ENCODE results near the gene SLC6A7. TPM values are rescaled to one million over a fixed set of nuclear protein-coding genes. Genes with fewer than 3 reads are reported as not detected.

The SLC6A7 gene
- total RNA-seq, 1 donor from 2014 or later: not detected

DNA sequence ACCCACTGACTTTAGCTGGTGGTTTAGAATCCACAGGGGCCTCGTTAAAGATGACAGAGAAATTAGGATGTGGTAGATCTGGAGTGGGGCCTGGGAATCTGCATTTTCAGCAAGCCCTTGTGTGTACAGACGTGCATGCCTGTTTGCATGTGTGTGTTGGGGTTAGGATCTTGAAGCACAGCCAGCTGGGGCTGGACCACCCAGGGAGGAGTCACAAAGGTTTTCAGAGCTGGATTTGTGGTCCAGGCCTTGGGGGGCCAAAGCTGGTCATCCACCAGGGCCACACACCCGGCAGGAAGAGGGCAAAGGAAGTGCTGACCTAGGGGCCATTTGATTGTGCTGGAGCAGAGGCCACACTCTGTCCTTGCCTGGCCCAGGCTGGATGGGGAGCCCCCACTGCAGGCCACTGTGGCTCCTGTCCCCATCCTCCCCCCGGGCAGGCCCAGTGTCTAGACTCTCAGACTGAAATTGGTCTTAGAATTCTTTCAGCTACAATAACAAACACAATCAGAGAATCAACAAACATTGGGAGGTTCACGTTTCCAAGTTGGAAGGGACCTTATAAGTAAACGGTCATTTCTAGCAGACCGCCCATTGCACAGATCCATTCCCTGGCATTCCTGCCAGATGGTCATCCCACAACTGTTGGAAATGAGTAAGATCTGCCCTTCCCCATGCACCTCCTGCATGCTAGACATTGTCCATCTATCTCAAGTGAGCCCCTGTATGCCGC is 13.0 kb upstream of the SLC6A7 start:
- Mint-ChIP-seq H3K9me3 (ENCODE audit: unreplicated experiment) (peaks cover 11% of the 10 kb centered on the region), H3K27me3 (ENCODE audit: unreplicated experiment) (peaks cover 6% of the 10 kb centered on the region), H3K4me3 (ENCODE audit: unreplicated experiment) (no peak overlapping the region), H3K27ac (ENCODE audit: unreplicated experiment) (no peak overlapping the region), H3K4me1 (ENCODE audit: low read depth, unreplicated experiment) (no peaks in the 10 kb centered on the region), H3K36me3 (ENCODE audit: unreplicated experiment) (no peaks in the 10 kb centered on the region)
- DNase-seq: no peak
- TF ChIP-seq CTCF (IDR thresholded peaks at IDR 0.05; ENCODE audit: partially characterized antibody, unreplicated experiment): no peak

DNA sequence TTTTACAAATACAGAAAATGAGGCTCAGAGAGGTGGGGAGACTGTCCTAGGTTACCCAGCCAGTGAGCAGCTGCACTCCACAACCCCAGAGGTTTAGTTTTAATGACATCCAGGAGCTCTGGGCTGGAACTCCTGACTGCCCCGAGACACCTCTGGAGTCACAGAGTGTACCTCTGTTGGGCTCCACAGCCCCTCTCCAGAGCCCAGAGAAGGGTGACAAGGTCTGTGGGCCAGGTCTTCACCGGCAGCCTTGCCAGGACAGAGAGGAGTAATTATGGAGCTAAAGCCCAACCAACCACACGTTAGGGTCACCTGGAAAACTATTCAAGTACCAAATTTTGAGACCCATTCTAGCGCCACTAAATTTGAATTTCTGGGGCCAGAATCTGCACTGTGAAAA is 12.1 kb upstream of the SLC6A7 start:
- no peaks in the 10 kb centered on the region for H3K4me1 Mint-ChIP-seq (ENCODE audit: low read depth, unreplicated experiment)

GRCh38 chr5:150178262-150178661 is 11.6 kb upstream of the SLC6A7 start:
- Mint-ChIP-seq H3K27me3 (ENCODE audit: unreplicated experiment) (peaks cover 6% of the 10 kb centered on the region), H3K9me3 (ENCODE audit: unreplicated experiment) (peaks cover 9% of the 10 kb centered on the region), H3K36me3 (ENCODE audit: unreplicated experiment) (no peaks in the 10 kb centered on the region), H3K4me1 (ENCODE audit: low read depth, unreplicated experiment) (no peaks in the 10 kb centered on the region), H3K4me3 (ENCODE audit: unreplicated experiment) (no peak overlapping the region), H3K27ac (ENCODE audit: unreplicated experiment) (no peak overlapping the region)
- no peak for DNase-seq
- no peak for TF ChIP-seq CTCF (IDR thresholded peaks at IDR 0.05; ENCODE audit: partially characterized antibody, unreplicated experiment)

More for the DNA sequence above, 12.1 kb upstream of the SLC6A7 start:
- Mint-ChIP-seq H3K27me3 (ENCODE audit: unreplicated experiment) (peaks cover 6% of the 10 kb centered on the region), H3K9me3 (ENCODE audit: unreplicated experiment) (peaks cover 9% of the 10 kb centered on the region), H3K27ac (ENCODE audit: unreplicated experiment) (no peak overlapping the region), H3K36me3 (ENCODE audit: unreplicated experiment) (no peaks in the 10 kb centered on the region), H3K4me3 (ENCODE audit: unreplicated experiment) (no peak overlapping the region)
- DNase-seq: no peak
- TF ChIP-seq CTCF (IDR thresholded peaks at IDR 0.05; ENCODE audit: partially characterized antibody, unreplicated experiment): no peak

DNA sequence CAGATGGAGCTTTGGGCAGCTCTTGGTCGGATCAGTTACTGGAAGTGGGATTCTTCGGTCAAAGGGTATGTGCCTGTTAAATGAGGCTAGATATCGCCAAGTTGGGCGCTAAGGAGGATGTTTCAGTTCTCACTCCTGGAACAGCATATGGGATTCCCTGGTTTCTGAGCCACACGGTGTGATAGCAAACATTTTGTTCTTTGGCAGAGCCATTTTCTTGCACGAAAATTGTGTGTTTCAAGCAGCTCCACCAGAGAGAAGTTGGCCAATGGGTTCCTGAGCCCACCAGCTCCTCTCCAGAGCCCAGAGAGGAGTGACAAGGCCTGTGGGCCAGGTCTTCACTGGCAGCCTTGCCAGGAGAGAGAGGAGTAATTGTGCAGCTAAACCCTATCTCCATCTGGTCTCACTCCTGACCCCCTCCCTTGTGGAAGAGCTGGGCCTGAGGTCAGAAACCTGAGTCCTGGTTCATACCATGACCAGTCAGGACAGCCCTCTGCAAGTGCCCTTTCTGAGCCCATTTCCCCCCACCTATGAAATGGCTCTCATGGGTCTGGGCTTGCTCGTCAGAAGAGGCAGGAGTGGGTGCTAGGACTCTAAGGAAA is 10.7 kb upstream of the SLC6A7 start:
- Mint-ChIP-seq H3K9me3 (ENCODE audit: unreplicated experiment) (peaks cover 9% of the 10 kb centered on the region), H3K4me3 (ENCODE audit: unreplicated experiment) (no peak overlapping the region), H3K27me3 (ENCODE audit: unreplicated experiment) (peaks cover 6% of the 10 kb centered on the region), H3K4me1 (ENCODE audit: low read depth, unreplicated experiment) (peaks cover 2% of the 10 kb centered on the region), H3K36me3 (ENCODE audit: unreplicated experiment) (no peaks in the 10 kb centered on the region), H3K27ac (ENCODE audit: unreplicated experiment) (no peak overlapping the region)
- no peak for DNase-seq
- TF ChIP-seq CTCF (IDR thresholded peaks at IDR 0.05; ENCODE audit: partially characterized antibody, unreplicated experiment): no peak
